HepG2 (cell line): ENCODE data around the gene GNPNAT1. TPM values are rescaled to one million over a fixed set of nuclear protein-coding genes. Genes with fewer than 3 reads are reported as not detected.

Source experiments
- ATAC-seq: fragments of 200-7000 bp; cut with Tn5 transposase; 3 replicates; pipeline ENCODE4 v1.9.1; 2020; ENCODE audit warnings: mild to moderate bottlenecking, moderate library complexity
- BruUV-seq: library from RNA; stranded (reverse); fragments of 400-500 nt; replicated peaks from 2 replicates; lab custom pipeline; 2021; lab: Mats Ljungman, UMichigan
- CTCF ChIA-PET: fragments of 300-600 bp; formaldehyde crosslinking; extraction: SDS; loops from one replicate; lab custom pipeline; 2021; ENCODE audit warnings: low total read pairs, inconsistent platforms, low intra/inter-chr PET ratio; lab: Yijun Ruan, JAX
- POLR2A ChIA-PET: fragments of 350-600 bp; sonication (Branson Sonifier 250); formaldehyde crosslinking; loops from one replicate; lab custom pipeline; 2020; ENCODE audit warnings: antibody characterized with exemption, inconsistent platforms; lab: Yijun Ruan, JAX
- DNase-seq: peaks from one replicate; pipeline ENCODE4 v3.0.0-alpha.2; 2015; ENCODE audit warnings: low spot score
- FAIRE-seq: peaks from 3 replicates; lab custom pipeline; 2011; peaks lifted over from hg19 to GRCh38; lab: Jason Lieb, UNC
- H2AFZ ChIP-seq: one replicate; pipeline ENCODE4 v1.6.1; 2011; ENCODE audit warnings: low read length, inconsistent platforms
- H3K27ac ChIP-seq: fragments of 300-600 bp; 3 replicates; pipeline ENCODE4 v1.8.0; 2011; ENCODE audit warnings: mixed run types, mild to moderate bottlenecking, mixed read lengths, low read length, inconsistent platforms; ENCODE audit not compliant: insufficient read depth; ENCODE audit errors: extremely low read length
- H3K27me3 ChIP-seq, 2 experiments: fragments of 200-600 bp in 1 of 2; 2 replicates in 1 of 2; 3 replicates in 1 of 2; pipeline versions ENCODE4 v1.6.0 to v1.8.0; 2011; ENCODE audit warnings: low read length in 2 of 2, mild to moderate bottlenecking in 2 of 2, moderate library complexity in 2 of 2, inconsistent platforms in 1 of 2; ENCODE audit not compliant: insufficient read depth in 2 of 2, control insufficient read depth in 1 of 2
- H3K36me3 ChIP-seq, 2 experiments: fragments of 200-600 bp in 1 of 2; replicated peaks in 1 of 2; 2 replicates in 1 of 2; 3 replicates in 1 of 2; pipeline versions ENCODE4 v1.5.1 to v1.8.0; 2011; ENCODE audit warnings: low read length in 2 of 2, inconsistent platforms in 1 of 2; ENCODE audit not compliant: insufficient read depth in 2 of 2, control insufficient read depth in 1 of 2
- H3K4me1 ChIP-seq: 2 replicates; pipeline ENCODE4 v1.5.1; 2012; ENCODE audit warnings: low read length, inconsistent platforms; ENCODE audit not compliant: insufficient read depth
- H3K4me2 ChIP-seq: 2 replicates; pipeline ENCODE4 v1.6.0; 2011; ENCODE audit warnings: low read depth, low read length, inconsistent platforms
- H3K4me3 ChIP-seq, 3 experiments: fragments of 200-600 bp in 1 of 3; sonication (generic), shearing (Covaris generic) in 1 of 3; replicated peaks in 1 of 3; 2 replicates each; pipeline ENCODE4 v1.5.1; 2011 to 2016; ENCODE audit warnings: low read length in 3 of 3, inconsistent platforms in 2 of 3, low read depth in 2 of 3, mild to moderate bottlenecking in 2 of 3, control low read depth in 1 of 3, mixed read lengths in 1 of 3; ENCODE audit not compliant: insufficient read depth in 1 of 3
- H3K79me2 ChIP-seq: one replicate; pipeline ENCODE4 v1.6.1; 2011; ENCODE audit warnings: low read length, inconsistent platforms; ENCODE audit not compliant: insufficient read depth
- H3K9ac ChIP-seq: 2 replicates; pipeline ENCODE4 v1.6.0; 2011; ENCODE audit warnings: mild to moderate bottlenecking, low read depth, low read length, inconsistent platforms; ENCODE audit not compliant: insufficient read depth
- H3K9me3 ChIP-seq: 2 replicates; pipeline ENCODE4 v1.5.1; 2012; ENCODE audit warnings: mild to moderate bottlenecking, low read length
- H4K20me1 ChIP-seq: 2 replicates; pipeline ENCODE4 v1.6.0; 2011; ENCODE audit warnings: inconsistent platforms, mild to moderate bottlenecking, low read length, moderate library complexity; ENCODE audit not compliant: insufficient read depth
- BRCA1 ChIP-seq: sonication (generic); formaldehyde crosslinking; IDR thresholded peaks from 2 replicates; pipeline ENCODE4 v1.4.0; 2020; ENCODE audit warnings: missing genetic modification reagents
- DNMT1 ChIP-seq: sonication (generic); formaldehyde crosslinking; IDR thresholded peaks from 2 replicates; pipeline ENCODE4 v1.5.1; 2020; ENCODE audit warnings: mild to moderate bottlenecking, missing genetic modification reagents
- FOXK2 ChIP-seq: fragments of 450-650 bp; IDR thresholded peaks from 2 replicates; pipeline ENCODE4 v1.6.1; 2016
- GLMP ChIP-seq: sonication (generic); formaldehyde crosslinking; IDR thresholded peaks from 2 replicates; pipeline ENCODE4 v1.9.0; 2021; ENCODE audit warnings: missing genetic modification reagents, mild to moderate bottlenecking, borderline replicate concordance
- KLF9 ChIP-seq: IDR thresholded peaks from 2 replicates; pipeline ENCODE4 v1.6.1; 2016; ENCODE audit warnings: low read depth
- PBX3 ChIP-seq: sonication (generic); formaldehyde crosslinking; IDR thresholded peaks from 2 replicates; pipeline ENCODE4 v1.8.1; 2023; ENCODE audit warnings: missing genetic modification reagents, inconsistent platforms, borderline replicate concordance
- RAD21 ChIP-seq: fragments of 450-650 bp; formaldehyde crosslinking; IDR thresholded peaks from 2 replicates; pipeline ENCODE4 v1.5.0; 2020; ENCODE audit warnings: mild to moderate bottlenecking
- SSRP1 ChIP-seq: IDR thresholded peaks from 2 replicates; pipeline ENCODE4 v1.6.1; 2016; ENCODE audit warnings: control low read depth
- ZNF503 ChIP-seq: sonication (generic); formaldehyde crosslinking; IDR thresholded peaks from 2 replicates; pipeline ENCODE4 v1.4.0; 2020; ENCODE audit warnings: missing genetic modification reagents
- ZNF546 ChIP-seq: sonication (generic); formaldehyde crosslinking; conservative IDR thresholded peaks from 2 replicates; pipeline ENCODE4 v1.8.1; 2023; ENCODE audit warnings: mild to moderate bottlenecking, missing genetic modification reagents
- ZNF547 ChIP-seq: sonication (generic); formaldehyde crosslinking; IDR thresholded peaks from 2 replicates; pipeline ENCODE4 v1.5.1; 2020; ENCODE audit warnings: mild to moderate bottlenecking, missing genetic modification reagents
- ZNF556 ChIP-seq: sonication (generic); formaldehyde crosslinking; IDR thresholded peaks from 2 replicates; pipeline ENCODE4 v1.4.0; 2020; ENCODE audit warnings: mild to moderate bottlenecking, missing genetic modification reagents, borderline replicate concordance
- WGBS: methylation state at CpG from one replicate; pipeline ENCODE4 v1.1.6; 2017; ENCODE audit warnings: low lambda C conversion rate; 5-methylcytosine and 5-hydroxymethylcytosine counted together
- in situ Hi-C: cut with HindIII; loops from 2 replicates; pipeline ENCODE4 v1.10.0; 2017; ENCODE audit warnings: low pct_unique_long_range_greater_than_20kb; ENCODE audit not compliant: extremely low pct_ligation_motif_present
- intact Hi-C: fragments of 100-400 bp; cut with micrococcal nuclease; formaldehyde crosslinking; loops from one replicate; pipeline ENCODE4 v1.10.0; 2022; ENCODE audit not compliant: unreplicated experiment
- polyA plus RNA-seq, 8 experiments: library from polyadenylated mRNA; depleted of rRNA in 3 of 8; stranded (reverse) in 7 of 8; unstranded in 1 of 8; fragments of >200 nt; fragmentation: Illumina TruSeq in 4 of 8; extraction: Trizol in 4 of 8; gene quantifications; 2 replicates each; pipeline versions ENCODE4 v1.2.1 to v1.2.3, GENCODE V29; 2011 to 2016; ENCODE audit warnings: low read depth in 4 of 8, missing spikeins in 1 of 8, mixed read lengths in 1 of 8; ENCODE audit not compliant: insufficient read depth in 1 of 8
- total RNA-seq, 5 experiments: library from RNA; depleted of rRNA; stranded (reverse); fragments of >200 nt; fragmentation: Illumina TruSeq; extraction: Trizol; gene quantifications; 2 replicates each; pipeline ENCODE4 v1.2.3, GENCODE V29; 2016; ENCODE audit warnings: low read depth in 1 of 5
- TF ChIP-seq, protein P1 (sequence below): sonication (generic); formaldehyde crosslinking; conservative IDR thresholded peaks from 2 replicates; pipeline ENCODE4 v1.4.0; 2020; ENCODE audit warnings: missing genetic modification reagents
- TF ChIP-seq, protein P2 (sequence below): sonication (generic); formaldehyde crosslinking; IDR thresholded peaks from 2 replicates; pipeline ENCODE4 v1.4.0; 2020; ENCODE audit warnings: missing genetic modification reagents, mild to moderate bottlenecking, borderline replicate concordance

GNPNAT1 gene
- total and polyA plus RNA-seq, 2 of the 13 experiments (the other 11 are each of a cell fraction or from before 2014, with no cell fraction given), result 38.3 to 54.9 TPM

DNA sequence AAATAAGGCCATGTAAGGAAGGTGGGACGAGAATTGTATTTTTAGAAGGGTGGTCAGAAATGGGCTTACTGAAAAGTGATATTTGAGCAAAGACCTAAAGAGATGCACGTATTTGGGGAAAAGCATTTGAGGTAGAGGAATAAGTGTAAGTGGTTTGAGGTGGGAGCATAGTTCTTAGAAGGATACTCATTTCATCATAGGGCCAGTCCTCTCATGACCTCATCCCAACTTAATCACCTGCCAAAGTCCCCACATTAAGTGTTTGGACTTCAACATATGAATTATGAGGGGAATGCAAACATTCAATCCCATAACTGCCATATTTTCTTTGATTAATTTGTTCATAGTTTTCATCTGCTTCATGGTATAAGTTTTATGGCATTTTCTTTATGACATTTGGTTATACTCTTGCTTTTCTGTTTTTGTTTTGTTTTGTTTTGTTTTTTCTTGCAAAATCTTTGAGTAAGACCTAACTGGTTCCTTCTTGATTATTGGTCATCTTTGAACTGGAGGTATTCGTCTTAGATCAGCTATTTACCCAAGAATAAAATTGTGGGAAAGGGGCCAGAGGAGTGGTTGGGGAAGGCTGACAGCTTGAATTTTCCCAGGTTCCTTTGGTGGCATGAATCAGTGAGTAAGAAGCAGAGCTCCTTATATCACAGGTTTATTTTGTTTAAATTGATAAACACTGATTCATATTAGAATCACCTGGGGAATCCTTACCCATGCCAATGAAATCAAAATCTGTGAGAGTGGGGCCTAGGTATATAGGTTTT lies 24.2 kb downstream of the GNPNAT1 start:
- no peaks in the 10 kb centered on the region for H3K79me2 ChIP-seq
- peaks cover 8 to 45% of the 10 kb centered on the region in 2 experiments for H3K36me3 ChIP-seq
- no peak overlapping the region for H3K9ac ChIP-seq
- no peak for DNase-seq
- no peaks in the 10 kb centered on the region for H3K9me3 ChIP-seq
- ATAC-seq, result no peak
- no peak overlapping the region for H3K4me3 ChIP-seq
- no peak overlapping the region for H3K4me2 ChIP-seq
- no peaks in the 10 kb centered on the region for H3K4me1 ChIP-seq
- H2AFZ ChIP-seq, result no peak overlapping the region
- no peak for TF ChIP-seq BRCA1 (CRISPR knock-in tag)
- TF ChIP-seq, protein P1, sequence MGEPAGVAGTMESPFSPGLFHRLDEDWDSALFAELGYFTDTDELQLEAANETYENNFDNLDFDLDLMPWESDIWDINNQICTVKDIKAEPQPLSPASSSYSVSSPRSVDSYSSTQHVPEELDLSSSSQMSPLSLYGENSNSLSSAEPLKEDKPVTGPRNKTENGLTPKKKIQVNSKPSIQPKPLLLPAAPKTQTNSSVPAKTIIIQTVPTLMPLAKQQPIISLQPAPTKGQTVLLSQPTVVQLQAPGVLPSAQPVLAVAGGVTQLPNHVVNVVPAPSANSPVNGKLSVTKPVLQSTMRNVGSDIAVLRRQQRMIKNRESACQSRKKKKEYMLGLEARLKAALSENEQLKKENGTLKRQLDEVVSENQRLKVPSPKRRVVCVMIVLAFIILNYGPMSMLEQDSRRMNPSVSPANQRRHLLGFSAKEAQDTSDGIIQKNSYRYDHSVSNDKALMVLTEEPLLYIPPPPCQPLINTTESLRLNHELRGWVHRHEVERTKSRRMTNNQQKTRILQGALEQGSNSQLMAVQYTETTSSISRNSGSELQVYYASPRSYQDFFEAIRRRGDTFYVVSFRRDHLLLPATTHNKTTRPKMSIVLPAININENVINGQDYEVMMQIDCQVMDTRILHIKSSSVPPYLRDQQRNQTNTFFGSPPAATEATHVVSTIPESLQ (CRISPR knock-in tag), result no peak
- TF ChIP-seq ZNF547 (CRISPR knock-in tag), result no peak
- TF ChIP-seq FOXK2, result no peak
- no peak for TF ChIP-seq PBX3
- TF ChIP-seq DNMT1 (CRISPR knock-in tag), result no peak
- TF ChIP-seq SSRP1, result no peak
- TF ChIP-seq ZNF503, result no peak
- no peak for TF ChIP-seq ZNF546 (CRISPR knock-in tag)
- TF ChIP-seq RAD21 (CRISPR knock-in tag), result no peak
- no peak for TF ChIP-seq ZNF556 (CRISPR knock-in tag)
- no peak for TF ChIP-seq KLF9 (CRISPR knock-in tag)
- TF ChIP-seq, protein P2, sequence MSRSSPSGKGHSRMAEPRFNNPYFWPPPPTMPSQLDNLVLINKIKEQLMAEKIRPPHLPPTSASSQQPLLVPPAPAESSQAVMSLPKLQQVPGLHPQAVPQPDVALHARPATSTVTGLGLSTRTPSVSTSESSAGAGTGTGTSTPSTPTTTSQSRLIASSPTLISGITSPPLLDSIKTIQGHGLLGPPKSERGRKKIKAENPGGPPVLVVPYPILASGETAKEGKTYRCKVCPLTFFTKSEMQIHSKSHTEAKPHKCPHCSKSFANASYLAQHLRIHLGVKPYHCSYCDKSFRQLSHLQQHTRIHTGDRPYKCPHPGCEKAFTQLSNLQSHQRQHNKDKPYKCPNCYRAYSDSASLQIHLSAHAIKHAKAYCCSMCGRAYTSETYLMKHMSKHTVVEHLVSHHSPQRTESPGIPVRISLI (CRISPR knock-in tag), result no peak
- TF ChIP-seq GLMP (CRISPR knock-in tag), result no peak
- in situ Hi-C loops, result no loop called here
- ChIA-PET POLR2A (interaction anchor here (0.8 to 2.3 kb wide), 3 partner anchors 8 to 24 kb away, joined by 3 to 6 read pairs (median 4); partner anchors contain the start of gene GNPNAT1), CTCF (no interaction called here)
- no peaks in the 10 kb centered on the region for H3K27me3 ChIP-seq
- BruUV-seq, result no TSS peak
- no peak for FAIRE-seq
- WGBS, result 98% methylated on average over 3 of the region's 3 CpGs
- no peaks in the 10 kb centered on the region for H4K20me1 ChIP-seq
- intact Hi-C loops, result no loop called here
- H3K27ac ChIP-seq, result no peak overlapping the region
